Activated T-helper 2 cell treated with anti-CD3 and anti-CD28 coated beads, Interferon-gamma antibody, Interleukin-2, Interleukin-4, amounts not matched to agents 10 μg/mL and 5 μg/mL and 100 μg/mL, durations not matched to agents 14 hours and 24 hours and 36 hours (primary cell): Measurements from ENCODE around the gene ANP32E. TPM values are rescaled to one million over a fixed set of nuclear protein-coding genes. Genes with fewer than 3 reads are reported as not detected.

Experiments used
- DNase-seq: peaks from one replicate; pipeline ENCODE4 v3.0.0; 2021; ENCODE audit warnings: low spot score
- H3K27ac Mint-ChIP-seq: one replicate; pipeline ENCODE4 v1.8.0; 2021; ENCODE audit warnings: mixed read lengths
- H3K27me3 Mint-ChIP-seq: one replicate; pipeline ENCODE4 v1.8.0; 2021; ENCODE audit warnings: low read depth, mixed read lengths
- H3K36me3 Mint-ChIP-seq: one replicate; pipeline ENCODE4 v1.8.0; 2021; ENCODE audit warnings: low read depth, mixed read lengths
- H3K4me1 Mint-ChIP-seq: one replicate; pipeline ENCODE4 v1.8.0; 2021; ENCODE audit warnings: low read depth, mixed read lengths
- H3K4me3 Mint-ChIP-seq: one replicate; pipeline ENCODE4 v1.8.0; 2021; ENCODE audit warnings: low read depth, mild to moderate bottlenecking, moderate library complexity, mixed read lengths
- H3K9me3 Mint-ChIP-seq: one replicate; pipeline ENCODE4 v1.8.0; 2021; ENCODE audit warnings: mixed read lengths
- intact Hi-C: fragments of 100-400 bp; cut with micrococcal nuclease; formaldehyde crosslinking; loops from one replicate; pipeline ENCODE4 v1.15.1; 2023
- total RNA-seq: library from RNA; stranded (reverse); gene quantifications from 2 replicates; pipeline ENCODE4 v1.2.3, GENCODE V29; 2022

Gene ANP32E
- total RNA-seq, 1 donor from 2014 or later: 198 TPM

DNA sequence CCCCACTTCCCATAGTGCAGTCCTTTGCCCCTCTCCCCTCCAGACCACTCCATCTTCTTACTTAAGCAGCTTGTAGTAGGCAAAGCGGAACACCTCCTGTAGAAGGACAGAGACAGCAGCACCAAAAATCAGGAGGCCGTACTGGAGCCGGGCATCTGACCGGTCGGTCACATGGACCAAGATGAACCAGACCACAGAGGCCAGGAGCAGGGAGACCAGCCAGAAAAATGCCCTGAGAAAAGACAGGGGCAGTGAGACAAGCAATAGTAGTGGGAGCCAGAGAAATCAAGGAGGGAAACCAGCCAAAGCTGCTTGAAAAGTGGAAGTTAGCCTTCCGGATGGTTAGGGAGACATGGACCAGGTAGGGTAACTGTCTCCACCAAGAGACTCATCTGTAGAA, 32.0 kb upstream of the ANP32E start:
- H3K4me1 Mint-ChIP-seq: peaks cover 17% of the 10 kb centered on the region
- intact Hi-C loops: loop anchor here (2.0 to 5.0 kb wide), 3 partner anchors 13 to 94 kb away; partner anchors contain the start of genes ANP32E and RPRD2
- peaks cover 41% of the 10 kb centered on the region for H3K36me3 Mint-ChIP-seq
- H3K4me3 Mint-ChIP-seq: peak overlapping the region; percentile 91
- H3K27ac Mint-ChIP-seq: peak overlapping the region; percentile 80
- H3K27me3 Mint-ChIP-seq: no peaks in the 10 kb centered on the region
- H3K9me3 Mint-ChIP-seq: no peaks in the 10 kb centered on the region
- no peak for DNase-seq

DNA sequence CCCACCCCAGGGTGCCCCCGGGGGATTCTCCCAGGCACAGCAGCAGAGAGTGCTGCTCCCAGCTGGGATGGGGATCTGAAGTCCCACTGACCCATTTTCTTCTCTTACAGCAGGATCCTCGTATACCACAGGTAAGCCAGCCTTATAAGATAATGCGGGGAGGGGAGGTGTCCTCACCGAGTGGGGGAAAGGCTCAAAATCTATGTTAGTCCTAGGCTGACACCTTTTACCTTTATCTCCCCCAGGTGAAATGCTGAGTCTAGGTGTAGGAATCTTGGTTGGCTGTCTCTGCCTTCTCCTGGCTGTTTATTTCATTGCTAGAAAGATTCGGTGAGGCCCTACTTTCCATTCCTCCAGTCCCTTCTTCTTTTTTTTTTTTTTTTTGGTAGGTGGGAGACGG, 27.6 kb upstream of the ANP32E start:
- Mint-ChIP-seq H3K4me1 (peaks cover 12% of the 10 kb centered on the region), H3K27me3 (peaks cover 15% of the 10 kb centered on the region), H3K4me3 (no peak overlapping the region), H3K9me3 (no peaks in the 10 kb centered on the region), H3K36me3 (peaks cover 40% of the 10 kb centered on the region), H3K27ac (no peak overlapping the region)
- intact Hi-C loops: no loop called here
- DNase-seq: no peak

DNA sequence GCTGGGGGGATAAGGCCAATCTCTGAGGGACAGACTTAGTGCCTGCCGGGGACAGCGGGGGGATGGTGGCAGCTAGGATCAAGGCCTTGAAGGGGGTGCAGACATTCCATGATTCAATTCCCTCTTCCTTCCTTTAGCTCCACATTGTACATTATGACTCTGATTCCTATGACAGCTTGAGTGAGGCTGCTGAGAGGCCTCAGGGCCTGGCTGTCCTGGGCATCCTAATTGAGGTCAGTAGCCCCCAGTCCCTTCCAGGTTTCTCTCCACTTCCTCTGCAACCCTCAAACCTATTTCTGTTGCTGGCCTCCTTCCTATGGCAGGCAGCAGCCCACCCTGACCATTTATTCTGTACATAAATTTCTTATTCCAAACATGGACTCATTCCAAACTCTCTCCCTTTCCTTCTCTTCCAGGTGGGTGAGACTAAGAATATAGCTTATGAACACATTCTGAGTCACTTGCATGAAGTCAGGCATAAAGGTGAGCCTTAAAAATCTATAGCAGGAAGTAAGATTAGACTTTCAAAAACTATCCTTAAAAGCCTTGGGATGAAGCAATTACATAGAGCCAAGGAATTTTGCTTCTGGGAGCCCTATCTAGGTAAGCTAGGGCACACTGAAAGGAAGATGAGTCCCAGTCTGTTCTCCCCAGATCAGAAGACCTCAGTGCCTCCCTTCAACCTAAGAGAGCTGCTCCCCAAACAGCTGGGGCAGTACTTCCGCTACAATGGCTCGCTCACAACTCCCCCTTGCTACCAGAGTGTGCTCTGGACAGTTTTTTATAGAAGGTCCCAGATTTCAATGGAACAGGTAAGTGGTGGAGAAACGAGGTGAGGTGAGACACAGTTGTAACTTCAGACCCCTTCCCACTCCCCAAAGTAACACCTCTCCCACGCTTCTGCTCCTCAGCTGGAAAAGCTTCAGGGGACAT, 26.7 kb upstream of the ANP32E start:
- H3K27ac Mint-ChIP-seq: no peak overlapping the region
- intact Hi-C loops: no loop called here
- H3K9me3 Mint-ChIP-seq: no peaks in the 10 kb centered on the region

DNA sequence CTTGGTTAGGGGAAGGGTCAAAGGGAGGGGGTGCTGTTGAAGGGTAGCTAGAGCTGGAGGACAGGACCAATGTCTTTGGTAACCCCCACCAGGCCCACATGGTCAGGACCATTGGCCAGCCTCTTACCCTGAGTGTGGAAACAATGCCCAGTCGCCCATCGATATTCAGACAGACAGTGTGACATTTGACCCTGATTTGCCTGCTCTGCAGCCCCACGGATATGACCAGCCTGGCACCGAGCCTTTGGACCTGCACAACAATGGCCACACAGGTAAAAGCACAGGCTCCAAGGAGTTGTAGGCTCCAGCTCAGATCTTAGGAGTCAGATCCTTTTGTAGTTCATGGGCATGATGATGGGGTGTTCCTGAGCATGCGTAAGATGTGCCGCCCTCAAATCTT, 25.5 kb upstream of the ANP32E start:
- H3K9me3 Mint-ChIP-seq: no peaks in the 10 kb centered on the region
- no peak for DNase-seq
- H3K36me3 Mint-ChIP-seq: peaks cover 20% of the 10 kb centered on the region
- no peak overlapping the region for H3K4me3 Mint-ChIP-seq
- peaks cover 34% of the 10 kb centered on the region for H3K27me3 Mint-ChIP-seq
- peaks cover 2% of the 10 kb centered on the region for H3K4me1 Mint-ChIP-seq
- intact Hi-C loops: no loop called here
- H3K27ac Mint-ChIP-seq: no peak overlapping the region

More for the DNA sequence above, 26.7 kb upstream of the ANP32E start:
- Mint-ChIP-seq H3K27me3 (peaks cover 24% of the 10 kb centered on the region), H3K36me3 (peaks cover 31% of the 10 kb centered on the region), H3K4me3 (no peak overlapping the region), H3K4me1 (peaks cover 9% of the 10 kb centered on the region)
- DNase-seq: no peak

DNA sequence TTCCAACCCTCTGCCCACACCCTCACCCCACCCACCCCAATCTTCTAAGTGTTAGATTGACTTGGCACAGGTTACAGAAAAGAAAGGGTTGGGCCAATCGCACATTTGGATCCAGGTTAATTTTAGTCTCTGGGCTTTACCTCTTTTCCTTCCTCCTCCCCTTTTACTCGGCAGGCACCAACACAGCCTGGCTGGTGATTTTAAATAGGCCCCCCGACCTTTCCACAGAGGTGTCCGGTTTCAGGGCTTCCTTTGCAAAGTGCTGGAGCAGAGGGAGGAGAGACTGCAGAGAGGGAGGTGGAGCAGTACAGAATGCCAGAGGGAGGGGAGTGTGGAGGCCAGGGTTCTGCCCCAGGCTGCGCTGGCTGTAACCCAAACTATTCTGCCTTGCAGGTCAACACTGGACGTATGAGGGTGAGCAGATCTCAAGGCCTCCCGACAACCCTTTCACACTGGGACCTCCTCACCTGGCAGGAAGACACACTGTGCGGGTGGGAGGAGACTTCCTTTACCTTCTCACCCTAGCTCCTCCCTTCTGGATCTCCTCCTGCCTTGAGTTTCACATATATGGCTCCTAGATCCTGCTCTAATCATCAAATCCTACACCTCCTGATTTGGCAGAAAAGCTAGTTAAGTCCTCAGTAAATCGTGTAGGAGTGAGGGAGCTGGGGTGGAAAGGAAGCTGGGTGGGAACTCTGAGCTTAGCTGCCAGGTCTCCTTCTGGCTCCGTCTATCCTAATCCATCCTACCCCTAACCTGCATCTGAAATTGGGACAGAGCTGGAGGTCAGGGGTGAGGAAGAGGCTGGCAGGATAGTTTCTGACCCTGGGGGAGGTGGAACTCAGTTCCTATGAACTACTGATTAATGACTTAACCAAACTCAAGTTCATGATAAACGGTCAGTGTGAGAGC, 24.1 kb upstream of the ANP32E start:
- Mint-ChIP-seq H3K27me3 (peaks cover 38% of the 10 kb centered on the region), H3K27ac (no peak overlapping the region), H3K9me3 (no peaks in the 10 kb centered on the region), H3K36me3 (peaks cover 6% of the 10 kb centered on the region), H3K4me1 (peaks cover 8% of the 10 kb centered on the region), H3K4me3 (no peak overlapping the region)
- intact Hi-C loops: loop anchor here (5.0 kb wide), 1 partner anchor 272 kb away; no protein-coding TSS in a partner anchor
- no peak for DNase-seq

DNA sequence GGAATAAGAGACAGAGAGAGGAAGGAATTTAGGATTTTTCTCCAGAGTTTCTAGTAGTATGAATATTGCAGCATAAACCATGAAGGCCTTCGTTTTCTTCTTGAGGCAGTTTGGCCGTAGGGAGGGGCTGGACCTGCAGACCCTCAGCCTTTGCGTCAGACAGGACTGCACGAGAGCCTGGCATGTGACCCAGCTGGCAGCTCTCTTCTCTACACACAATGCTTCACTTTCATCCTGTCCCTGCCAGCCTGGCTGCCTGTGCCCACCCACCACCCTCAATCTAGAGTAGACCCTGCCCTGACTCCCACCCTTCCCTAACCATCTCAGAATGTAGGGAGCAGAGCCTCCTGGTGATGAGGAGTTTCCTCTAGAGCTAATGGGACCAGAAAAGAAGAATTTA, 23.3 kb upstream of the ANP32E start:
- H3K4me1 Mint-ChIP-seq: peaks cover 8% of the 10 kb centered on the region
- H3K36me3 Mint-ChIP-seq: no peaks in the 10 kb centered on the region
- H3K9me3 Mint-ChIP-seq: no peaks in the 10 kb centered on the region
- H3K4me3 Mint-ChIP-seq: no peak overlapping the region
- H3K27me3 Mint-ChIP-seq: peaks cover 38% of the 10 kb centered on the region
- DNase-seq: no peak
- intact Hi-C loops: loop anchor here (5.0 kb wide), 1 partner anchor 273 kb away; no protein-coding TSS in a partner anchor
- H3K27ac Mint-ChIP-seq: no peak overlapping the region

DNA sequence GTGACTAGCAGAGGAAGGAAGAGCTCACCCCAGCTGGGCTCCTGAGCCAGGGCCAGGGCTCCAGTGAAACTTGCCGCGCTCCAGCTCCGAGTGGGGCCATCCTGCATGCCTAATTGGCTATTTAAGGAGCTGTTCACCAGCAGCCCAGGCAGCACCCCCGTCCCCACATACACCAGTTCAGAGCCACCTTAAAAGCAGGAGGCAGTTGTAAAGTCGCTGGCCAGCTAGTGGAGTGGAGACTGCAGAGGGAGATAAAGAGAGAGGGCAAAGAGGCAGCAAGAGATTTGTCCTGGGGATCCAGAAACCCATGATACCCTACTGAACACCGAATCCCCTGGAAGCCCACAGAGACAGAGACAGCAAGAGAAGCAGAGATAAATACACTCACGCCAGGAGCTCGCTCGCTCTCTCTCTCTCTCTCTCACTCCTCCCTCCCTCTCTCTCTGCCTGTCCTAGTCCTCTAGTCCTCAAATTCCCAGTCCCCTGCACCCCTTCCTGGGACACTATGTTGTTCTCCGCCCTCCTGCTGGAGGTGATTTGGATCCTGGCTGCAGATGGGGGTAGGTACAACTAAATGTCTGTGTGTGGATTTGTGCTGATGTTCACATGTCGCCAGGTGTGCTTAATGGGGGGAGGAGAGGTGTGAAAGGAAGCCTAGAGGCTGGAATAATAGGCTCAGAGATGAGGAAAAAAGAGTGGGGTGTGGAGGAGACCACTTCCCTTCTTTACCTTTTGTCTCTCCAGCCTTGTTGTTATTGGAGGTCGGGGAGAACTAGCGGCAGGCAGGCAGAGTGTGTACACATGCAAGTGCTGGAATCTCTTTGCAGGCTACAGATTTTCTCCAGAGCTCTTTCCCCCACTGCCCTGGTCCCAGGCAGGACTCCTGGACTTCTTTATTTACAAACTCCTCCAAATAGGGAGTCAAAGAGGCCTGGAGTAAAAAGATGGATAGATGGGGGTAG, 22.0 kb upstream of the ANP32E start, which contains the start of gene CA14:
CA14 (plus strand) TSS at position 151 of the 962 bp plus-strand sequence; CDS start at position 506, 355 bp downstream.
- DNase-seq: no peak
- peaks cover 46% of the 10 kb centered on the region for H3K27me3 Mint-ChIP-seq
- intact Hi-C loops: loop anchor here (5.0 kb wide), 1 partner anchor 274 kb away; no protein-coding TSS in a partner anchor
- no peak within 1 kb of the TSS for H3K27ac Mint-ChIP-seq
- no peak within 1 kb of the TSS for H3K4me3 Mint-ChIP-seq
- H3K4me1 Mint-ChIP-seq: peaks cover 8% of the 10 kb centered on the region
- H3K9me3 Mint-ChIP-seq: no peaks in the 10 kb centered on the region
- no peaks in the 10 kb centered on the region for H3K36me3 Mint-ChIP-seq

DNA sequence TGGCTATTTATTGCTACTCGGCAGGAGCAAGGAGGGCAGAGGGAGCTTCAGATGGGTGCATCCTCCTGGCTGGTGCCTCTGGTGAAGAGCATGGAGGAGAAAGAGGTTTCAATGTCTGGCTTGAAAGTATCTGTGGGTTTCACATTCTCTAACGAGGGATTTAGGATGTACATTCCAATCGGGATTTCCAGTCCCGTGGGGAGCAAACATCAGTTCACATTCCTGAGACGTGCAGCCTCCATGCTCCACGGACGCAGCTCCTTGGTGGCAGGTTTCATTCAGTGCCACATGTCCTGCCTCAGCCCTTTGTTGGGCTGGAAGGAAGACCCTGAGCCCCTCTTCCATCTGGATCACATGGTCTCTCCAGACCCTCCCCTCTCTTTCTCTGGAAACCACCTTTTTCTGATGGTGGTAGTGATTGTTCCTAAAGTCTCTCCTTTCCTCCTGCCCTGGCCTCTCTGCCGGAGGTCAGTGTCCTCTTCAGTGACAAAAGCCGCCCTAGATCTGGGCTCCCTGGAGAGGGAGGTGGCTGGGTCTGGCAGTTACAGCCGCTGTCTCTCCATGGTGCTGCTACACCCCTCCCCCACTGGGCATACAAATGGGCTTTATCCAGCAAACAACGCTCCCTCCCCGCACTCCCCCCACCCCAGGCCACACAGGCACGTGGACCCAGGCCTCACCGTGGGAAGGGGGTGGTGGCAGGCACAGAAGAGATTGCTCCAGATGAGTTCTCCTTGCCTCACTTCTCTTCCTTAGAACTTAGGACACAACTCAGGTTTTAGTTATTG, 20.8 kb upstream of the ANP32E start:
- Mint-ChIP-seq H3K9me3 (no peaks in the 10 kb centered on the region), H3K27me3 (peaks cover 48% of the 10 kb centered on the region), H3K27ac (no peak overlapping the region), H3K36me3 (no peaks in the 10 kb centered on the region), H3K4me3 (no peak overlapping the region), H3K4me1 (peaks cover 8% of the 10 kb centered on the region)
- intact Hi-C loops: loop anchor here (5.0 kb wide), 1 partner anchor 276 kb away; no protein-coding TSS in a partner anchor
- DNase-seq: no peak

DNA sequence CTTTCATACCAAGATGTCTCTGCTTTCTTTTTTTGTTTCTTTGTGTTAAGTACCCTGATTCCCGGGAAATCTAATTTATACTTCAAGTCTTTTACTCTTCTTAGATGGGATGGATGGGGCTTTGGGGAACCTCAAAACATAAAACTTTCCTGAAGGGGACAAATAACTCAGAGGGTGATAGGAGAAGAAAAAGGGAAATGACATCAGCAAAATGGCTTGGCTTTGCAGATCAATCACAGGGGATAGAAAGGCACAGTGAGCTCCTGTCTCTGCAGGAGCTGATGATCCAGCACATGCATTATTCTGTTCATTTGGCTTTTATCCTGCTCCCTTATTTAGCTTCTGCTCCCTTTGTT, 20.3 kb upstream of the ANP32E start:
- intact Hi-C loops: loop anchor here (5.0 kb wide), 1 partner anchor 276 kb away; no protein-coding TSS in a partner anchor
- Mint-ChIP-seq H3K27ac (no peak overlapping the region), H3K4me3 (peak overlapping the region; percentile 2), H3K36me3 (no peaks in the 10 kb centered on the region), H3K4me1 (peaks cover 8% of the 10 kb centered on the region), H3K9me3 (no peaks in the 10 kb centered on the region), H3K27me3 (peaks cover 49% of the 10 kb centered on the region)
- no peak for DNase-seq

DNA sequence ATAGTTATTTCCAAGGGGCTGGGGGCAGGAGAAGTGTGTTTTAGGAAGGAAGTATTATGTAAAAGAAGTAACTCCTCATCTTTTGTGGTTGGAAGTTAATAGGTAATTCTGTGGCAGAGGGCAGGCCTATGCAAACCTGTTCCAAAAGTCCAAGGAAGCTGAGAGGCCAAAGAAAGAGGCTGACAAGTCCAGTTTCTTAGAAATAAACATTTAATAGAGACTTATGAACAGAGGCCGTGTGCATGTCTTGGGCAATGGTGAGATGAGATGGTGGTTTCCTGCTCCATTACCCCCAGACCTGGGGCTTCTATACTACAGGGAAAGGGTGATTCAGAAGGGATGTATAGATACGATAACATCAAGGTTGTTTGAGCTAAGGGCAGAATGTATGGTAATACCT, 14.0 kb upstream of the ANP32E start:
- no peak for DNase-seq
- Mint-ChIP-seq H3K27me3 (peaks cover 15% of the 10 kb centered on the region), H3K36me3 (no peaks in the 10 kb centered on the region), H3K4me3 (no peak overlapping the region), H3K4me1 (peaks cover 2% of the 10 kb centered on the region), H3K27ac (no peak overlapping the region), H3K9me3 (no peaks in the 10 kb centered on the region)
- intact Hi-C loops: no loop called here

DNA sequence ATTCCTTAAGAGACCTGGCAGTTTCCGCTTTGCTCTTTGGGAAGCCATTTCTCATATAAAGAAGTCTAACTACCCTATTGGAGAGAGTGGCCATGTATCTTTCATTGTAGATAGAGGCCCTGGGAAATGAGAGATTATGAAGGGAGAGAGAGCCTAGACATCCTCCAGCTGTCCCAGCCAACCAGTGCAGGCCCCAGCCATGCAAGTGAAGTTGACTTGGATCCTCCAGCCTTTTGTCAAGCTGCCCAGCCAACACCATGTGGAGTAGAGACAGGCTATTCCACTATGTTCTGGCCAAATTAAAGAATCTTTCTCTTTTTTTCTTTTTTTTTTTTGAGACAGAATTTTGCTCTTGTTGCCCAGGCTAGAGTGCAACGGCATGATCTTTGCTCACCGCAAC, 7.1 kb upstream of the ANP32E start:
- Mint-ChIP-seq H3K27ac (no peak overlapping the region), H3K36me3 (no peaks in the 10 kb centered on the region), H3K4me3 (no peak overlapping the region), H3K9me3 (no peaks in the 10 kb centered on the region), H3K27me3 (peaks cover 4% of the 10 kb centered on the region), H3K4me1 (peaks cover 4% of the 10 kb centered on the region)
- intact Hi-C loops: no loop called here
- no peak for DNase-seq
